ENCODE results near the gene CDIPT. TPM values are rescaled to one million over a fixed set of nuclear protein-coding genes. Genes with fewer than 3 reads are reported as not detected.

CDIPT gene
- polyA plus RNA-seq, 3 donors = 84.2 to 133 (median 122) TPM

Other genes starting within 250 kb of the CDIPT start
- 1 to 10 TPM in 1 of 3 donors, under 1 TPM in 2; 0.34 to 1.4 (median 0.59) TPM for gene SPN, start 200.0 kb downstream of the CDIPT start, polyA plus RNA-seq
- gene QPRT, start 184.0 kb downstream of the CDIPT start, polyA plus RNA-seq = 10 to 100 TPM in 2 of 3 donors, 1 to 10 TPM in 1; 3.2 to 18.8 (median 11.4) TPM
- 1 to 10 TPM in 2 of 3 donors, under 1 TPM in 1; 0.37 to 2.1 (median 1.6) TPM for gene C16orf54, start 117.2 kb downstream of the CDIPT start, polyA plus RNA-seq
- gene ZG16, start 85.0 kb downstream of the CDIPT start, polyA plus RNA-seq = under 1 TPM; 0.22 to 0.97 (median 0.23) TPM
- gene KIF22, start 72.5 kb downstream of the CDIPT start, polyA plus RNA-seq = 10 to 100 TPM; 19.7 to 32.1 (median 29.8) TPM
- gene MAZ, start 56.7 kb downstream of the CDIPT start, polyA plus RNA-seq = 100 to 1,000 TPM in 1 of 3 donors, 10 to 100 TPM in 2; 74.2 to 137 (median 83.9) TPM
- gene PRRT2, start 51.0 kb downstream of the CDIPT start, polyA plus RNA-seq = 1 to 10 TPM in 1 of 3 donors, under 1 TPM in 2; 0.56 to 3.7 (median 0.95) TPM
- 10 to 100 TPM; 15.2 to 33.3 (median 18.5) TPM for gene PAGR1, start 47.1 kb downstream of the CDIPT start, polyA plus RNA-seq
- 100 to 1,000 TPM in 2 of 3 donors, 10 to 100 TPM in 1; 90.1 to 104 (median 103) TPM for gene MVP, start 42.8 kb downstream of the CDIPT start, polyA plus RNA-seq
- 10 to 100 TPM in 1 of 3 donors, 1 to 10 TPM in 1, under 1 TPM in 1; 0.11 to 11.5 (median 1.4) TPM for gene SEZ6L2, start 36.3 kb upstream of the CDIPT start, polyA plus RNA-seq
- gene ASPHD1, start 37.3 kb upstream of the CDIPT start, polyA plus RNA-seq = 1 to 10 TPM; 3.0 to 7.0 (median 4.5) TPM
- gene KCTD13, start 63.0 kb upstream of the CDIPT start, polyA plus RNA-seq = 10 to 100 TPM in 2 of 3 donors, 1 to 10 TPM in 1; 6.5 to 13.0 (median 10.5) TPM
- gene TMEM219, start 98.9 kb upstream of the CDIPT start, polyA plus RNA-seq = 100 to 1,000 TPM in 2 of 3 donors, 10 to 100 TPM in 1; 91.4 to 182 (median 115) TPM
- gene TAOK2, start 110.6 kb upstream of the CDIPT start, polyA plus RNA-seq = 10 to 100 TPM; 15.2 to 47.6 (median 32.2) TPM
- 10 to 100 TPM; 10.1 to 14.8 (median 14.2) TPM for gene HIRIP3, start 132.4 kb upstream of the CDIPT start, polyA plus RNA-seq
- 10 to 100 TPM; 37.3 to 69.5 (median 50.1) TPM for gene INO80E, start 133.0 kb upstream of the CDIPT start, polyA plus RNA-seq
- gene DOC2A, start 147.8 kb upstream of the CDIPT start, polyA plus RNA-seq = 1 to 10 TPM in 1 of 3 donors, under 1 TPM in 2; 0.25 to 1.9 (median 0.38) TPM
- not detected for gene C16orf92, start 160.0 kb upstream of the CDIPT start, polyA plus RNA-seq
- under 1 TPM in 1 of 3 donors, not detected in 2; 0.10 TPM for gene TLCD3B, start 168.0 kb upstream of the CDIPT start, polyA plus RNA-seq
- 1,000 to 10,000 TPM in 1 of 3 donors, 100 to 1,000 TPM in 2; 551 to 1,251 (median 711) TPM for gene ALDOA, start 202.5 kb upstream of the CDIPT start, polyA plus RNA-seq
- gene PPP4C, start 212.8 kb upstream of the CDIPT start, polyA plus RNA-seq = 10 to 100 TPM; 45.7 to 93.1 (median 79.4) TPM
- gene TBX6, start 228.7 kb upstream of the CDIPT start, polyA plus RNA-seq = 1 to 10 TPM in 1 of 3 donors, under 1 TPM in 2; 0.67 to 1.3 (median 0.73) TPM
- 100 to 1,000 TPM in 1 of 3 donors, 10 to 100 TPM in 2; 70.2 to 217 (median 86.0) TPM for gene YPEL3, start 233.0 kb upstream of the CDIPT start, polyA plus RNA-seq